ENCODE results near the gene EDEM1. TPM values are rescaled to one million over a fixed set of nuclear protein-coding genes. Genes with fewer than 3 reads are reported as not detected.
"Not testable (repeated sequence)": the region's sequence is repeated elsewhere in the genome, so short reads cannot be mapped to it uniquely, and the experiment has no call there.

EDEM1 gene
- total and polyA plus RNA-seq, 5 donors, result 3.6 to 16.6 (median 10.2) TPM

- H3K9me3 ChIP-seq (ENCODE audit: control insufficient read depth, low read length); H3K27ac ChIP-seq (ENCODE audit: low read length); ATAC-seq; H3K4me1 ChIP-seq (ENCODE audit: control insufficient read depth, insufficient read depth, low read length); H3K4me3 ChIP-seq (ENCODE audit: low read length); DNase-seq; intact Hi-C loops (cut with DNase I); H3K27me3 ChIP-seq (ENCODE audit: control insufficient read depth, insufficient read depth): not testable (repeated sequence)
- WGBS, result 89% methylated on average over 2 of the region's 2 CpGs
Observed at GRCh38 chr3:5179036-5179435, 8.5 kb upstream of the EDEM1 start.

DNA sequence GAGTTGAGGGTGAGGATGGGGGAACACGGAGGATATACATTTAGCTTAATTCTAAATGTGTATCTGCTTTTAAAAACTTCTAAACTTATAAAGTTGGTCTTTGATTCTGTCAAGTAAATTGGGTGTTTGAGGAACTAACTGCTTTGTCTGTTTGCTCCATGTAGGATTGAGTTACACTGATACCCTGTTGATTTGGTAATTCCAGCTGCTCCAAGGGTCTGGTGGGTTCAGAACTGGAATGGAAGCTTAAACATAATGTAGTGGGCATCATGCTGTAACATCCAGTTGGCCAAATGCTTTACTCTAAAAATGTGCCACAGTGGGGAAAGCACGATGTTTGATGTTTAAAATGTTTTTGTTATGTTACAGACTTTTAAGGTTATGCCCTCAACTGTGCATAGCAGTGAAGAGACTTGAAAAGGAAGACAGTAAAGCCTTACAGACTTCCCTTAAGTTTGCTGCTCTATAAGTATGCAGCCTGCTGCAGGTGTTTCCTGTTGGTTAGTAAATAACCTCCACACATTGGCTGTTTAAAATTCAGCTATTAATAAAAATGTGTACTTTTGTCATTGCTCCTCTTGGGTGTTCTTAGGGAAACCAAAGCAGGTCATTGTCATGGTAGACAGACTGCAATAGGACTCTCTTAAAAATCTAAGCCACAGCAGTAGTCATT lies 5.9 kb upstream of the EDEM1 start:
- intact Hi-C loops (cut with DNase I), result loop anchor here in 2 of 4 donors (10.0 kb wide), 3 partner anchors 47 to 457 kb away; partner anchors contain the start of gene ARL8B (in 1 of the 2)
- no peak overlapping the region for H3K4me3 ChIP-seq (ENCODE audit: low read length)
- no peak overlapping the region for H3K27ac ChIP-seq (ENCODE audit: low read length)
- H3K9me3 ChIP-seq (ENCODE audit: control insufficient read depth, low read length), result no peaks in the 10 kb centered on the region
- ATAC-seq, result no peak
- H3K4me1 ChIP-seq (ENCODE audit: control insufficient read depth, insufficient read depth, low read length), result peaks cover 3% of the 10 kb centered on the region
- no peak for DNase-seq
- no peaks in the 10 kb centered on the region for H3K27me3 ChIP-seq (ENCODE audit: control insufficient read depth, insufficient read depth)
- WGBS, result 78% methylated on average over 2 of the region's 2 CpGs

DNA sequence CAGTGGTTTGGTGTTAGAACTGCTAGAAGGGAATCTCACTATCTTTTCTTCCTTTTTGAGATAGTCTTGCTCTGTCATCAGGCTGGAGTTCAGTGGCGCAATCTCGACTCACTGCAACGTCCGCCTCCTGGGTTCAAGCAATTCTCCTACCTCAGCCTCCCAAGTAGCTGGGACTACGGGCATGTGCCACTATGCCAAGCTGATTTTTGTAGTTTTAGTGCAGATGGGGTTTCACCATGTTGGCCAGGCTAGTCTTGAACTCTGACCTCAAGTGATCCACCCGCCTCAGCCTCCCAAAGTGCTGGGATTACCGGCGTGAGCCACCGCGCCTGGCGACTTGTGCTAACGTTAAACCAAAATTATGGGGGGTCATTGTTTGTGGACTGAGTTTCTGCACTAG lies 3.8 kb upstream of the EDEM1 start:
- ATAC-seq; H3K27ac ChIP-seq (ENCODE audit: low read length); H3K9me3 ChIP-seq (ENCODE audit: control insufficient read depth, low read length); DNase-seq; H3K4me1 ChIP-seq (ENCODE audit: control insufficient read depth, insufficient read depth, low read length); H3K27me3 ChIP-seq (ENCODE audit: control insufficient read depth, insufficient read depth); H3K4me3 ChIP-seq (ENCODE audit: low read length): not testable (repeated sequence)
- intact Hi-C loops (cut with DNase I), result loop anchor here in 2 of 4 donors (10.0 kb wide), 3 partner anchors 49 to 459 kb away; partner anchors contain the start of gene ARL8B (in 1 of the 2)
- 92% methylated on average over 12 of the region's 12 CpGs for WGBS

DNA sequence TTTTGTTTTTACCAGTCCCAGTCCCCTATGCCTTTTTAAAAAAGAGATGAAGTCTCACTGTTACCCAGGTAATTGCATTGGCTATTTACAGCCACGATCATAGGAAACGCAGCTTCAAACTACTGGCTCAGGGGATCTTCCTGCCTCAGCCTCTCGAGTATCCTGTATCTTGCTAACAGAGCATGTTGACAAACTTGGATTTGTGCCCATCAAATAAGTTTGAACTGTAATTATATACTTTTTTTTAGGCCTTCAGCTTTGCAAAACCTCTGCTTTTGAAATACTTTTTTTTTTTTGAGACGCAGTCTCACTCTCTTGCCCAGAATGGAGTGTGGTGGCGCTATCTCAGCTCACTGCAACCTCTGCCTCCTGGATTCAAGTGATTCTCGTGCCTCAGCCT lies 3.0 kb upstream of the EDEM1 start:
- 52% methylated on average over 6 of the region's 6 CpGs for whole genome bisulfite sequencing

DNA sequence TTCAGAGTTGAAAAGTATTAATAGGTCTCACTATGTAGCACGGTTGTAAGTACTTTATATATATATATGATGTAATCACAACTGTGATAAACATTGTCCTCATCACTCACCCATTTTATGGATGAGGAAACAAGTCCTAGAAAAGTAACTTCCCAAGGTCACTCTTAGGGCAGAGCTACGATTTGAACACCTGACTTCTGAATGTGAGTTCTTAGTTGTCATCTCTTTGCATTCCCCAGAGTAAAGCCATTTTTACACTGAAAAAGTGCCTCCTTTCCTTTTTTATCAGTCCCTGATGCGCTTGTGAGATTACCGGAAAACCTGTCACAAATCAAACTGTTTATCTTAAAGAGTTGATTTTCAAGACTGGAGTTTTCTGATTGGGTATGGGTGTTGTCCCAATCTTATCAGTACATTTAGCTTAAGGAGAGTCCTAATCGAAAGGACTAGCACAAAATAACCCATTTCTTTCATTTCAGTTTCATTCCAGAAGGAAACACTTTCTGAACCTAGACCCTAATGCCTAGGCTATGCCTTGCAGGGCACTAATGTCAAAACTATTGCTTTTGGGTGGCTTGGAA lies 2.3 kb upstream of the EDEM1 start:
- DNase-seq (no peak), ATAC-seq (no peak)
- intact Hi-C loops (cut with DNase I), result loop anchor here in 3 of 4 donors (5.0 to 10.0 kb wide), 4 partner anchors 50 to 460 kb away; partner anchors contain the start of gene ARL8B (in 2 of the 3)
- no peaks in the 10 kb centered on the region for H3K9me3 ChIP-seq (ENCODE audit: control insufficient read depth, low read length)
- WGBS, result 80% methylated on average over 5 of the region's 5 CpGs
- no peak overlapping the region for H3K27ac ChIP-seq (ENCODE audit: low read length)
- peaks cover 3% of the 10 kb centered on the region for H3K4me1 ChIP-seq (ENCODE audit: control insufficient read depth, insufficient read depth, low read length)
- no peak overlapping the region for H3K4me3 ChIP-seq (ENCODE audit: low read length)
- no peaks in the 10 kb centered on the region for H3K27me3 ChIP-seq (ENCODE audit: control insufficient read depth, insufficient read depth)

More for the DNA sequence above, 3.0 kb upstream of the EDEM1 start:
- H3K9me3 ChIP-seq (ENCODE audit: control insufficient read depth, low read length), result no peaks in the 10 kb centered on the region
- intact Hi-C loops (cut with DNase I), result loop anchor here in 2 of 4 donors (10.0 kb wide), 3 partner anchors 50 to 460 kb away; partner anchors contain the start of gene ARL8B (in 1 of the 2)
- no peaks in the 10 kb centered on the region for H3K27me3 ChIP-seq (ENCODE audit: control insufficient read depth, insufficient read depth)
- H3K4me3 ChIP-seq (ENCODE audit: low read length), result no peak overlapping the region
- H3K4me1 ChIP-seq (ENCODE audit: control insufficient read depth, insufficient read depth, low read length), result peaks cover 3% of the 10 kb centered on the region
- no peak for DNase-seq
- no peak overlapping the region for H3K27ac ChIP-seq (ENCODE audit: low read length)
- no peak for ATAC-seq

DNA sequence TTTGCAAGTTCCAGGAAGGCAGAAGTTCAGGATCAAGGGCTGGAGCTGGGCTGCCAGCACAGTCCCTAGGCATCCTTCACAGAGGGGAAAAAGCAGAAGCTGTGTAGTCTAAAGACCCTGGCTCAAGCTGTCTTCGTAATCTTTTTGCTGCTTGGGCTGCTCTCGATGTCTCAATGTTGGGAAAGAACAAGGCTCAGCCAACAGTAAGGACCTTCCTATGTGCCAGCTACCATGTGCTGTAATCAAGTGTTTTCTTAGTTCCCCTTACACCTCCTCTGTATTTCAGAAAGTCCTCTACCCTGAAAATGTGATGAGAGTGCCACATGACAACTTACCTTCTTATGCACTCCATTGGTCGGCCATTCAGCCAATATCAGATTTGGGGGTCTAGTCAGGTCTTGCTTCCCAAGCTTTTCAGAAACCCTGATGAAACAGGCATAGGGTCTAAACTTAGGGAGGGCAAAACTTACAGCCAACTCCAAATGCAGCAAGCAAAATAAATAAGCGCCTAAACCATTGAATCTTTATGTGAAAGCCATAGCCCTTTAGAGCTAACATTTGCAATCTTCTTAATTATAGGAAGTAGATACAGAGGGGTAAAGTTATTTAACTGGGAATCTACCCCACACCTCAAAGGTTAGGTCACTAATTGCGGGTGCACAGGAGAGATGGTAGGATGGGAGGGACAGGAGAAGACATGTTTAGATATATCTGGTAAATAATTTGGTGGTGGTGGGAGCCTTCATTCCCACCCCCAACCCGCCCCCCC lies 1.2 kb upstream of the EDEM1 start:
- Histone ChIP-seq H3K27ac (ENCODE audit: low read length) (peak overlapping the region; percentile 36), H3K27me3 (ENCODE audit: control insufficient read depth, insufficient read depth) (no peaks in the 10 kb centered on the region), H3K4me3 (ENCODE audit: low read length) (peak overlapping the region; percentile 53), H3K4me1 (ENCODE audit: control insufficient read depth, insufficient read depth, low read length) (peaks cover 5% of the 10 kb centered on the region), H3K9me3 (ENCODE audit: control insufficient read depth, low read length) (no peaks in the 10 kb centered on the region)
- 50% methylated on average over 6 of the region's 6 CpGs for WGBS
- intact Hi-C loops (cut with DNase I), result loop anchor here in 3 of 4 donors (5.0 to 10.0 kb wide), 4 partner anchors 51 to 461 kb away; partner anchors contain the start of gene ARL8B (in 2 of the 3)
- ATAC-seq (no peak), DNase-seq (peak in 1 of 3 donors; percentile 54)

DNA sequence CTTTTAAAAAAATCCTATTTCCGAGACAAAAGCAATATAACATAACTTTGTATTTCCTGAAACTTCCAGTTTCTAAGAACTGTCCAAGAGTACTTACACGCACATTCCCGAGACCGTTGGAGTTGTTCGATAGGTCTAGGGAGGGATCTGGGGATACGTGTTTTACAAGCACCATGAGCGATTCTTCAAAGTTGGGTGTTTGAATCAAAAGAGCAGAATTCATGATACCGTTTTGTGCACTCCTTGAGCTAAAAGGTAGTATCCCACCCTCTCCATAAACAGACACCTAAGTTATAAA lies 700 bp upstream of the EDEM1 start:
- intact Hi-C loops (cut with DNase I), result loop anchor here in 3 of 4 donors (5.0 to 10.0 kb wide), 4 partner anchors 52 to 462 kb away; partner anchors contain the start of gene ARL8B (in 2 of the 3)
- DNase-seq (no peak), ATAC-seq (no peak)
- no peaks in the 10 kb centered on the region for H3K9me3 ChIP-seq (ENCODE audit: control insufficient read depth, low read length)
- peaks cover 5% of the 10 kb centered on the region for H3K4me1 ChIP-seq (ENCODE audit: control insufficient read depth, insufficient read depth, low read length)
- H3K27me3 ChIP-seq (ENCODE audit: control insufficient read depth, insufficient read depth), result no peaks in the 10 kb centered on the region
- peak overlapping the region; percentile 85 for H3K27ac ChIP-seq (ENCODE audit: low read length)
- WGBS, result 2% methylated on average over 8 of the region's 8 CpGs
- H3K4me3 ChIP-seq (ENCODE audit: low read length), result peak overlapping the region; percentile 53

- peak; percentile 48 to 54 for ATAC-seq
Observed at GRCh38 chr3:5187920-5188418, 462 bp downstream of the EDEM1 start.

DNA sequence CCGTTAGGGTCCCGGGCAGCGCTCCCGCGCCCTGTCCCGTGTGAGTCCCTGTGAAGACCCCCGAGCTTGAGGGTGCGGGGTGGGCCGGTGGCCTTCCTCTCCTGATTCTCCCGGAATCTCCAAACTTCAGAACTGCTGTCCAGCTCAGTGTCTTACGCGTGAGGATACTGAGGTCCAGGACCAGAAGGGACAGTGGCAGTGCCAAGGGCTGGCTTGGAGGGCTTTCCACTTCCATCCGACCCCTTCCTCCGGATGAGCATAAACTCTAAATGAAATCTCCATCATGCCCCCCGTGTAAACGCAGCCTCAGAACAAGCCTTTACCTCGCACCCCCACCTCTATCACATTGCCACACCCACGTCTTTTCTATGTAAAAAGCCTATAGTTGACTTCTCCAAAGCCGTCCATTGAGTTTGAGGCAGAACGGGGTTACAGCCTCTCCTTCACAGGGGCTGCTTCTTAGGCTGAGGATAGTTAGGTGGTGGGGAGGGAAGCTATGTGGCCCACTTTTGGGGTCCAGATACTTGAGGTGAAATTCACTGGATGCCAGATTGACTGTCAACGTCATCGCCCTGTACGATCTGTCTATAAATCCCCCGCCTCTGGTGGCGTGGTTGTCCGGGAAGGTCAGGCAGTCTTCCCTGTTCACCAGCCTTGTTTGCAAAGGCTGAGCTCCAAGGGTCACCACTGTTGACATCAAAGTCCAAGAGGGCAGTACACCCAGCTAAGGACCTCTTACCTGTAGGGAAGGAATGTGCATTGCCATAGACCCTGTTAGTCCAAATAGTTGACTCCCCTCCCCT lies 1.1 kb downstream of the EDEM1 start:
- intact Hi-C loops (cut with DNase I), result loop anchor here in 3 of 4 donors (5.0 to 10.0 kb wide), 4 partner anchors 54 to 464 kb away; partner anchors contain the start of gene ARL8B (in 2 of the 3)
- H3K27ac ChIP-seq (ENCODE audit: low read length), result peak overlapping the region; percentile 98
- no peaks in the 10 kb centered on the region for H3K9me3 ChIP-seq (ENCODE audit: control insufficient read depth, low read length)
- WGBS, result 8% methylated on average over 26 of the region's 26 CpGs
- peaks cover 7% of the 10 kb centered on the region for H3K4me1 ChIP-seq (ENCODE audit: control insufficient read depth, insufficient read depth, low read length)
- H3K4me3 ChIP-seq (ENCODE audit: low read length), result peak overlapping the region; percentile 97
- ATAC-seq (no peak), DNase-seq (no peak)
- no peaks in the 10 kb centered on the region for H3K27me3 ChIP-seq (ENCODE audit: control insufficient read depth, insufficient read depth)

More at GRCh38 chr3:5187920-5188418, 462 bp downstream of the EDEM1 start:
- Histone ChIP-seq H3K4me1 (ENCODE audit: control insufficient read depth, insufficient read depth, low read length) (peaks cover 6% of the 10 kb centered on the region), H3K27me3 (ENCODE audit: control insufficient read depth, insufficient read depth) (no peaks in the 10 kb centered on the region), H3K27ac (ENCODE audit: low read length) (peak overlapping the region; percentile 98), H3K9me3 (ENCODE audit: control insufficient read depth, low read length) (no peaks in the 10 kb centered on the region), H3K4me3 (ENCODE audit: low read length) (peak overlapping the region; percentile 97)
- peak; percentile 65 to 81 (median 81) for DNase-seq
- intact Hi-C loops (cut with DNase I), result loop anchor here in 3 of 4 donors (5.0 to 10.0 kb wide), 4 partner anchors 53 to 463 kb away; partner anchors contain the start of gene ARL8B (in 2 of the 3)
- WGBS, result under 1% methylated on average over 66 of the region's 66 CpGs
